D721Med (cell line): ENCODE data around the gene CRYBA2.

Experiments used
- DNase-seq: peaks from one replicate; pipeline ENCODE4 v3.0.0; 2011; ENCODE audit warnings: low spot score; ENCODE audit not compliant: insufficient read length
- FAIRE-seq: peaks from 2 replicates; lab custom pipeline; 2011; peaks lifted over from hg19 to GRCh38; lab: Jason Lieb, UNC
- CTCF ChIP-seq: IDR thresholded peaks from 2 replicates; pipeline ENCODE4 v1.5.1; 2012; ENCODE audit warnings: mild to moderate bottlenecking, control low read depth; ENCODE audit not compliant: insufficient read depth; ENCODE audit errors: missing control alignments

The CRYBA2 gene

GRCh38 chr2:218993345-218994315, at the start of gene CRYBA2:
Gene CRYBA2 (minus strand): TSS chr2:218993422. CDS start chr2:218993176, 246 bp downstream.
- TF ChIP-seq CTCF: no peak
- no peak for FAIRE-seq
- DNase-seq: no peak

- no peak for TF ChIP-seq CTCF
- DNase-seq: no peak
- FAIRE-seq: no peak
Observed at GRCh38 chr2:219042750-219043149, 49.5 kb upstream of the CRYBA2 start.

- no peak for DNase-seq
- no peak for FAIRE-seq
- TF ChIP-seq CTCF: no peak
Observed at GRCh38 chr2:219042157-219042556, 48.9 kb upstream of the CRYBA2 start.

- DNase-seq (peak; percentile 57), FAIRE-seq (no peak)
- TF ChIP-seq CTCF: no peak
Observed at GRCh38 chr2:219041252-219041651, 48.0 kb upstream of the CRYBA2 start, which contains the start of gene CFAP65. Gene CFAP65 (minus strand): TSS chr2:219041516. CDS start chr2:219039048, 2,468 bp downstream.

- no peak for TF ChIP-seq CTCF
- FAIRE-seq: no peak
Observed at GRCh38 chr2:219038600-219038999, 45.4 kb upstream of the CRYBA2 start.

GRCh38 chr2:219037783-219038499, 44.7 kb upstream of the CRYBA2 start:
- DNase-seq: no peak
- no peak for FAIRE-seq
- no peak for TF ChIP-seq CTCF

More at GRCh38 chr2:219038600-219038999, 45.4 kb upstream of the CRYBA2 start:
- no peak for DNase-seq
